ENCODE data around the gene SP100.

DNA sequence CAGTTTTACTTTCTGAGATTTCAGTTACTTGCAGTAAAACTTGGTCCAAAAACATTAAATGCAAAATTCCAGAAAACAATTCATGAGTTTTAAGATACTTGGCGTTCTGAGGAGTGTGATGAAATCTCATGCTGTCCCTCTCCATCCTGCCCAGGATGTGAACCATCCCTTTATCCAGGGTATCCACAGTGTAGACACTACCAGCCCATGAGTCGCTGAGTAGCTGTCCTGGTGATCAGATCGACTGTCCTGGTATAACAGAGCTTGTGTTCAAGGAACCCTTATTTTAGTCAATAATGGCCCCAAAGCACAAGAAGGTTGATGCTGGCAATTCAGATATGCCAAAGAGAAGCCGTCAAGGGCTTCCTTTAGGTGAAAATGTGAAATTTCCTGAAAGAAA, 3.2 kb downstream of the SP100 start:
- TF ChIP-seq, protein P1, sequence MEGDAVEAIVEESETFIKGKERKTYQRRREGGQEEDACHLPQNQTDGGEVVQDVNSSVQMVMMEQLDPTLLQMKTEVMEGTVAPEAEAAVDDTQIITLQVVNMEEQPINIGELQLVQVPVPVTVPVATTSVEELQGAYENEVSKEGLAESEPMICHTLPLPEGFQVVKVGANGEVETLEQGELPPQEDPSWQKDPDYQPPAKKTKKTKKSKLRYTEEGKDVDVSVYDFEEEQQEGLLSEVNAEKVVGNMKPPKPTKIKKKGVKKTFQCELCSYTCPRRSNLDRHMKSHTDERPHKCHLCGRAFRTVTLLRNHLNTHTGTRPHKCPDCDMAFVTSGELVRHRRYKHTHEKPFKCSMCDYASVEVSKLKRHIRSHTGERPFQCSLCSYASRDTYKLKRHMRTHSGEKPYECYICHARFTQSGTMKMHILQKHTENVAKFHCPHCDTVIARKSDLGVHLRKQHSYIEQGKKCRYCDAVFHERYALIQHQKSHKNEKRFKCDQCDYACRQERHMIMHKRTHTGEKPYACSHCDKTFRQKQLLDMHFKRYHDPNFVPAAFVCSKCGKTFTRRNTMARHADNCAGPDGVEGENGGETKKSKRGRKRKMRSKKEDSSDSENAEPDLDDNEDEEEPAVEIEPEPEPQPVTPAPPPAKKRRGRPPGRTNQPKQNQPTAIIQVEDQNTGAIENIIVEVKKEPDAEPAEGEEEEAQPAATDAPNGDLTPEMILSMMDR (optimal IDR thresholded peaks at IDR 0.05 in 1 of 3, IDR thresholded peaks at IDR 0.05 in 1 of 3, conservative IDR thresholded peaks at IDR 0.05 in 1 of 3; ENCODE audit: extremely low read depth in 1 of 3, insufficient read depth in 2 of 3, low read length in 3 of 3), result no peak
- TF ChIP-seq EZH2 (IDR thresholded peaks at IDR 0.05; ENCODE audit: low read length), result no peak
